Measurements from ENCODE around the gene SIGLEC5. TPM values are rescaled to one million over a fixed set of nuclear protein-coding genes. Genes with fewer than 3 reads are reported as not detected.
A peak's percentile ranks its signal among the peaks of the same experiment; 100 is the strongest.

The SIGLEC5 gene
- total and polyA plus RNA-seq, 2 experiments from 2014 or later, result not detected

- no peak; the same call in 1 of the 3 replicates for ATAC-seq
- H3K36me3 Mint-ChIP-seq (ENCODE audit: low read depth), result peaks cover 10% of the 10 kb centered on the region; the same call in 2 of the 3 replicates
- no peaks in the 10 kb centered on the region for H3K4me1 ChIP-seq (ENCODE audit: insufficient read depth)
- TF ChIP-seq ETS1 (IDR thresholded peaks at IDR 0.05) (no peak), EZH2 (IDR thresholded peaks at IDR 0.05; ENCODE audit: low read depth, unreplicated experiment) (no peak), STAT1 (IDR thresholded peaks at IDR 0.05; ENCODE audit: unreplicated experiment) (no peak), CREB1 (CRISPR knock-in tag; IDR thresholded peaks at IDR 0.05; ENCODE audit: low read depth) (no peak), NANOG (IDR thresholded peaks at IDR 0.05; ENCODE audit: borderline replicate concordance) (no peak), EZH2phosphoT487 (IDR thresholded peaks at IDR 0.05; ENCODE audit: unreplicated experiment) (no peak), CTCF (conservative IDR thresholded peaks at IDR 0.05; ENCODE audit: low read depth in 2 of 2) (no peak), POLR2AphosphoS5 (IDR thresholded peaks at IDR 0.05; ENCODE audit: low read depth) (no peak), REST (IDR thresholded peaks at IDR 0.05; ENCODE audit: unreplicated experiment) (no peak), JUNB (IDR thresholded peaks at IDR 0.05; ENCODE audit: unreplicated experiment) (no peak), ZNF462 (CRISPR knock-in tag; IDR thresholded peaks at IDR 0.05) (no peak), ZNF114 (CRISPR knock-in tag; IDR thresholded peaks at IDR 0.05) (no peak), ZNF331 (CRISPR knock-in tag; IDR thresholded peaks at IDR 0.05; ENCODE audit: low read depth) (no peak)
- no peaks in the 10 kb centered on the region for H3F3A ChIP-seq (replicated peaks; ENCODE audit: low read depth)
- peak overlapping the region; percentile 88 for H3K4me3 Mint-ChIP-seq
- peak overlapping the region; percentile 94 for H3K4me2 ChIP-seq
- peaks cover 11% of the 10 kb centered on the region; the same call in 1 of the 2 replicates for H3K36me3 ChIP-seq (ENCODE audit: insufficient read depth)
- H3K4me3 ChIP-seq, result peak overlapping the region; percentile 79
- H3K4me1 Mint-ChIP-seq, result peaks cover 10% of the 10 kb centered on the region; the same call in 2 of the 3 replicates
- DNase-seq (ENCODE audit: low spot score), result no peak
- peaks cover 12% of the 10 kb centered on the region for H3K79me2 ChIP-seq (replicated peaks; ENCODE audit: insufficient read depth)
- no peaks in the 10 kb centered on the region for H3K9me2 ChIP-seq (ENCODE audit: insufficient read depth)
- H3K27me3 Mint-ChIP-seq (ENCODE audit: insufficient read depth, low read depth, poor library complexity), result peaks cover 3% of the 10 kb centered on the region
- no peak overlapping the region; the same call in 1 of the 2 replicates for H2AFZ ChIP-seq
- H4K20me1 ChIP-seq (replicated peaks; ENCODE audit: insufficient read depth), result no peaks in the 10 kb centered on the region
- H3K27ac Mint-ChIP-seq, result peak overlapping the region; percentile 90
- H3K9me3 Mint-ChIP-seq, result no peaks in the 10 kb centered on the region
- H3K27ac ChIP-seq (ENCODE audit: low read depth), result no peak overlapping the region
- peaks cover 8% of the 10 kb centered on the region; the same call in 1 of the 2 replicates for H3K27me3 ChIP-seq (ENCODE audit: insufficient read depth)
Measured at GRCh38 chr19:51571599-51571998, 58.6 kb downstream of the SIGLEC5 start.
